ENCODE measurements around the gene CXCL16.

Gene CXCL16

DNA sequence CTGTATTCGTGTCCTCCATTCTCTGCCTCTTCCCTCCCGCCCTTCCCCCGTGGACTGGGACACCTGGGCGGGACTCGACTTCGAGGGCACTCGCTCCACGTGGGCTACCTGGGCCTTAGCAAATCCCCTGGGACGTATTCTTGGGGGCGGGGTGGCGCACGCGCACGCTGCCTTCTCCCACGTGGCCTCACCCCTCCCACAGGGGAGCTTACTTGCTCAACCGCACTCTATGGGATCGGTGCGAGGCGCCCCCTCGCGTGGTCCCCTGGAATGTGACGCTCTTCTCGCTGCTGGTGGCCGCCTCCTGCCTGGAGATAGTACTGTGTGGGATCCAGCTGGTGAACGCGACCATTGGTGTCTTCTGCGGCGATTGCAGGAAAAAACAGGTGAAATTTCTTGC, 42.9 kb upstream of the CXCL16 start:
- Histone ChIP-seq H3K4me3 (ENCODE audit: insufficient read depth, low read length, poor library complexity, severe bottlenecking) (no peak overlapping the region), H3K27me3 (ENCODE audit: low read length) (no peaks in the 10 kb centered on the region), H3F3A (ENCODE audit: insufficient read depth) (no peaks in the 10 kb centered on the region), H3K36me3 (ENCODE audit: low read length) (no peaks in the 10 kb centered on the region), H3K79me2 (ENCODE audit: insufficient read depth, low read length) (no peaks in the 10 kb centered on the region), H2AFZ (ENCODE audit: low read depth, low read length, severe bottlenecking) (no peak overlapping the region), H3K4me2 (ENCODE audit: low read depth, low read length, poor library complexity, severe bottlenecking) (no peak overlapping the region), H3K9me2 (replicated peaks; ENCODE audit: insufficient read depth, low read length) (no peaks in the 10 kb centered on the region), H3K9me3 (ENCODE audit: insufficient read depth, low read length) (no peaks in the 10 kb centered on the region), H3K9ac (ENCODE audit: low read length) (no peak overlapping the region), H3K27ac (ENCODE audit: low read depth, low read length) (no peak overlapping the region), H4K20me1 (ENCODE audit: low read depth, low read length) (no peaks in the 10 kb centered on the region)
- TF ChIP-seq, protein P1, sequence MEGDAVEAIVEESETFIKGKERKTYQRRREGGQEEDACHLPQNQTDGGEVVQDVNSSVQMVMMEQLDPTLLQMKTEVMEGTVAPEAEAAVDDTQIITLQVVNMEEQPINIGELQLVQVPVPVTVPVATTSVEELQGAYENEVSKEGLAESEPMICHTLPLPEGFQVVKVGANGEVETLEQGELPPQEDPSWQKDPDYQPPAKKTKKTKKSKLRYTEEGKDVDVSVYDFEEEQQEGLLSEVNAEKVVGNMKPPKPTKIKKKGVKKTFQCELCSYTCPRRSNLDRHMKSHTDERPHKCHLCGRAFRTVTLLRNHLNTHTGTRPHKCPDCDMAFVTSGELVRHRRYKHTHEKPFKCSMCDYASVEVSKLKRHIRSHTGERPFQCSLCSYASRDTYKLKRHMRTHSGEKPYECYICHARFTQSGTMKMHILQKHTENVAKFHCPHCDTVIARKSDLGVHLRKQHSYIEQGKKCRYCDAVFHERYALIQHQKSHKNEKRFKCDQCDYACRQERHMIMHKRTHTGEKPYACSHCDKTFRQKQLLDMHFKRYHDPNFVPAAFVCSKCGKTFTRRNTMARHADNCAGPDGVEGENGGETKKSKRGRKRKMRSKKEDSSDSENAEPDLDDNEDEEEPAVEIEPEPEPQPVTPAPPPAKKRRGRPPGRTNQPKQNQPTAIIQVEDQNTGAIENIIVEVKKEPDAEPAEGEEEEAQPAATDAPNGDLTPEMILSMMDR (IDR thresholded peaks at IDR 0.05; ENCODE audit: insufficient read depth, low read length, poor library complexity, severe bottlenecking): no peak
- TF ChIP-seq EZH2phosphoT487 (conservative IDR thresholded peaks at IDR 0.05; ENCODE audit: low read length): no peak

DNA sequence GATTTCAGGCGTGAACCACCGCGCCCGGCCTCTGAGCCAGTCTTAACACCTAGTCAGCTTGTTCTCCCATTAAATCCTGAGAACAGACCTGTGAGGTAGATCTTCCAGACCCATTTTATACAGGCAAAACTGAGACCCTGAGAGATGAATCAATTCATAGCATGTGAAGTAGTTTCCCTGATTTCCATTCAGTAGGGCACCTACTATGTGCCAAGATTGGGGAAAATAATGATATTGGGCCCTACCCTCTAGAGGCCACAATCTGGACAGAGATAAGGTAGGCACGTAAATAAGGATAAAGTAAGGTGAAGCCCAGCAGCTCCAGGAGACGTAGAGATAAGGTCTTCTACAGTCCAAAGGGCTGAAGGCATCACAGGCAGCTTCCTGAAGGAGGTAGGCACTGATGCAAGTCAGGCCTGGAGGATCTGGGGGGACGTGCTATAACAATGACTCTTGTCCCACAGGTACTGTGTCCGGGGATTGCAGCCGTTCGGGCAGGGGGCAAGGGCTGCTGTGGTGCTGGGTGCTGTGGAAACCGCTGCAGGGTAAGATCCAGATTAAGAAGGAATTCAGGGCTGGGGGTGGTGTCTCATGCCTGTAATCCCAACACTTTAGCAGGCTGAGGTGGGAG, 40.7 kb upstream of the CXCL16 start:
- Histone ChIP-seq H4K20me1 (ENCODE audit: low read depth, low read length) (no peaks in the 10 kb centered on the region), H2AFZ (ENCODE audit: low read depth, low read length, severe bottlenecking) (no peak overlapping the region), H3K9ac (ENCODE audit: low read length) (no peak overlapping the region), H3K4me2 (ENCODE audit: low read depth, low read length, poor library complexity, severe bottlenecking) (no peak overlapping the region), H3K4me3 (ENCODE audit: insufficient read depth, low read length, poor library complexity, severe bottlenecking) (no peak overlapping the region), H3K9me2 (replicated peaks; ENCODE audit: insufficient read depth, low read length) (no peaks in the 10 kb centered on the region), H3K27me3 (ENCODE audit: low read length) (no peaks in the 10 kb centered on the region), H3K27ac (ENCODE audit: low read depth, low read length) (no peak overlapping the region), H3K9me3 (ENCODE audit: insufficient read depth, low read length) (no peaks in the 10 kb centered on the region), H3K79me2 (ENCODE audit: insufficient read depth, low read length) (no peaks in the 10 kb centered on the region), H3F3A (ENCODE audit: insufficient read depth) (no peaks in the 10 kb centered on the region), H3K36me3 (ENCODE audit: low read length) (no peaks in the 10 kb centered on the region)
- TF ChIP-seq, protein P1 (IDR thresholded peaks at IDR 0.05; ENCODE audit: insufficient read depth, low read length, poor library complexity, severe bottlenecking): no peak

DNA sequence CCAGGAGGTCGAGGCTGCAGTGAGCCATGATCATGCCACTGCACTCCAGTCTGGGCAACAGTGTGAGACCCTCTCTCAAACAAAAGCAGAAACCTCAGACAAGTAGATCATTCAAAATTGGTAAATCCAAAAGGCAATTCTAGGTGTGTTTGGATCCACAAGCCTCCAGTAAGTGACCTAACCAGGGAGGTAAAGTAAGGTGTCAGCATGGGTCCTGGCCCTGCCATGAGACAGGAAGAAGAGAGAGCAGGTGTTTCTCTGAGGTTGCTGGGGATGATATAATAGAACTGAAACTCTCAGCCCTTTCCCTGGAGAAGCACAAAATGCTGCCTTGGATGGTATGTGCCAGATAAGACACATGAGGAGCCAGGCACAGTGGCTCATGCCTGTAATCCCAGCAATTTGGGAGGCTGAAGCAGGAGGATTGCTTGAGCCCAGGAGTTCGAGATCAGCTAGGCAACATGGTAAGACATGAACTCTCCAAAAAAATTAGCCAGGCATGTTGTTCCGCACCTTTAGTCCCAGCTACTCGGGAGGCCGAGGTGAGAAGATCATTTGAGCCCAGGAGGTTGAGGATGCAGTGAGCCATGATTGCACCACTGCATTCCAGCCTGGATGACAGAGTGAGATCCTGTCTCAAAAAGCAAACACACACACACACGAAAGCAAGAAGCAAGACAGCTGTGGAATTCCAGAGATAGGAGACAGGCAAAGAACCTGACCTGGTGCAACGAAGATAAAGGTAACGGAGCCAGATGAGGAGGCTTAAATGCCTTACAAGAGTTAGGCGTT, 38.4 kb upstream of the CXCL16 start:
- no peak overlapping the region for H3K4me3 ChIP-seq (ENCODE audit: insufficient read depth, low read length, poor library complexity, severe bottlenecking)
- no peaks in the 10 kb centered on the region for H3K36me3 ChIP-seq (ENCODE audit: low read length)
- TF ChIP-seq, protein P1 (IDR thresholded peaks at IDR 0.05; ENCODE audit: insufficient read depth, low read length, poor library complexity, severe bottlenecking): no peak
- no peak for TF ChIP-seq EZH2phosphoT487 (conservative IDR thresholded peaks at IDR 0.05; ENCODE audit: low read length)
- no peak overlapping the region for H3K4me2 ChIP-seq (ENCODE audit: low read depth, low read length, poor library complexity, severe bottlenecking)
- H3K9me3 ChIP-seq (ENCODE audit: insufficient read depth, low read length): no peaks in the 10 kb centered on the region
- no peak overlapping the region for H3K9ac ChIP-seq (ENCODE audit: low read length)
- no peaks in the 10 kb centered on the region for H3K9me2 ChIP-seq (replicated peaks; ENCODE audit: insufficient read depth, low read length)
- H4K20me1 ChIP-seq (ENCODE audit: low read depth, low read length): no peaks in the 10 kb centered on the region
- H3K79me2 ChIP-seq (ENCODE audit: insufficient read depth, low read length): no peaks in the 10 kb centered on the region
- H3K27ac ChIP-seq (ENCODE audit: low read depth, low read length): no peak overlapping the region
- H3F3A ChIP-seq (ENCODE audit: insufficient read depth): no peaks in the 10 kb centered on the region
- no peaks in the 10 kb centered on the region for H3K27me3 ChIP-seq (ENCODE audit: low read length)
- H2AFZ ChIP-seq (ENCODE audit: low read depth, low read length, severe bottlenecking): no peak overlapping the region
